ENCODE measurements around the gene ERI3. TPM values are rescaled to one million over a fixed set of nuclear protein-coding genes. Genes with fewer than 3 reads are reported as not detected.

Gene ERI3
- total and polyA plus RNA-seq, 2 of the 13 experiments (the other 11 are each of a cell fraction or from before 2014, with no cell fraction given), result 35.6 to 35.9 TPM

DNA sequence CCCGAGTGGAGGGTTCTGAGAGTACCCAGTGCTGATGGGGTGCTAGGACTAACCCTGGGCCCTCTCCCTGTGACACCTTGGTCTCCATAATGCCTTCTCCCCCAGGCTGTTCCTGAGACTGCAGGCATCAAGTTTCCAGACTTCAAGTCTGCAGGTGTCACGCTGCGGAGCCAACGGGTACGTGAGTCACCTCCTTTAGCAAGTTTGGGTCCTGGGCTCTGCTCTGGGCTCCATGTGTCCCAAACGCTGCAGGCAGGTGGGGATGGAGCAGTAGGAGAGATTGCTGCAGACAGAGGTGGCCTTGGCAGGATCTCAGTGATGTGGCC is 135.8 kb downstream of the ERI3 start:
- Histone ChIP-seq H3K9ac (ENCODE audit: insufficient read depth, low read depth, low read length) (no peak overlapping the region), H3K79me2 (ENCODE audit: insufficient read depth, low read length) (no peaks in the 10 kb centered on the region), H3K4me2 (ENCODE audit: low read depth, low read length) (no peak overlapping the region)

More for the DNA sequence above, 135.8 kb downstream of the ERI3 start:
- H3K36me3 ChIP-seq (replicated peaks in 1 of 2; ENCODE audit: control insufficient read depth in 1 of 2, insufficient read depth in 2 of 2, low read length in 2 of 2), result peaks cover 20 to 53% of the 10 kb centered on the region in 2 experiments
- intact Hi-C loops (cut with micrococcal nuclease; ENCODE audit: unreplicated experiment), result loop anchor here (2.0 kb wide), 1 partner anchor 376 kb away; no protein-coding TSS in a partner anchor
- CTCF ChIA-PET (ENCODE audit: low intra/inter-chr PET ratio, low total read pairs), result interaction anchor here (3.3 kb wide), 1 partner anchor 76 kb away, joined by 21 read pairs; no protein-coding TSS in a partner anchor
- H3K4me3 ChIP-seq (replicated peaks in 1 of 3; ENCODE audit: insufficient read depth in 1 of 3, low read depth in 2 of 3, low read length in 3 of 3), result no peak overlapping the region
- BruUV-seq (replicated peaks), result no TSS peak
- WGBS (ENCODE audit: low lambda C conversion rate), result no CpG with 5 or more reads among the region's 6 CpGs
- POLR2A ChIA-PET, result no interaction called here
- peaks cover 19% of the 10 kb centered on the region for H3K4me1 ChIP-seq (ENCODE audit: insufficient read depth, low read length)
- no peak overlapping the region for H2AFZ ChIP-seq (ENCODE audit: low read length)
- no peaks in the 10 kb centered on the region for H3K9me3 ChIP-seq (ENCODE audit: low read length)
- no peak for ATAC-seq
- H3K27me3 ChIP-seq (ENCODE audit: control insufficient read depth in 1 of 2, insufficient read depth in 2 of 2, low read length in 2 of 2), result no peaks in the 10 kb centered on the region; a peak in 1 of 5 replicates
- TF ChIP-seq SALL2 (CRISPR knock-in tag; IDR thresholded peaks at IDR 0.05), result no peak
- TF ChIP-seq ZNF556 (CRISPR knock-in tag; IDR thresholded peaks at IDR 0.05; ENCODE audit: borderline replicate concordance), result no peak
- no peak for TF ChIP-seq THAP9 (CRISPR knock-in tag; IDR thresholded peaks at IDR 0.05; ENCODE audit: borderline replicate concordance)
- TF ChIP-seq TGIF2 (CRISPR knock-in tag; IDR thresholded peaks at IDR 0.05), result no peak
- TF ChIP-seq ZNF883 (CRISPR knock-in tag; IDR thresholded peaks at IDR 0.05; ENCODE audit: not compliant biosample characterization), result no peak
- no peak for TF ChIP-seq ZBTB39 (CRISPR knock-in tag; IDR thresholded peaks at IDR 0.05)
- TF ChIP-seq, protein P1, sequence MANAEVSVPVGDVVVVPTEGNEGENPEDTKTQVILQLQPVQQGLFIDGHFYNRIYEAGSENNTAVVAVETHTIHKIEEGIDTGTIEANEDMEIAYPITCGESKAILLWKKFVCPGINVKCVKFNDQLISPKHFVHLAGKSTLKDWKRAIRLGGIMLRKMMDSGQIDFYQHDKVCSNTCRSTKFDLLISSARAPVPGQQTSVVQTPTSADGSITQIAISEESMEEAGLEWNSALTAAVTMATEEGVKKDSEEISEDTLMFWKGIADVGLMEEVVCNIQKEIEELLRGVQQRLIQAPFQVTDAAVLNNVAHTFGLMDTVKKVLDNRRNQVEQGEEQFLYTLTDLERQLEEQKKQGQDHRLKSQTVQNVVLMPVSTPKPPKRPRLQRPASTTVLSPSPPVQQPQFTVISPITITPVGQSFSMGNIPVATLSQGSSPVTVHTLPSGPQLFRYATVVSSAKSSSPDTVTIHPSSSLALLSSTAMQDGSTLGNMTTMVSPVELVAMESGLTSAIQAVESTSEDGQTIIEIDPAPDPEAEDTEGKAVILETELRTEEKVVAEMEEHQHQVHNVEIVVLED (CRISPR knock-in tag; IDR thresholded peaks at IDR 0.05; ENCODE audit: borderline replicate concordance), result no peak
- no peak for TF ChIP-seq ZNF275 (CRISPR knock-in tag; IDR thresholded peaks at IDR 0.05; ENCODE audit: borderline replicate concordance)
- TF ChIP-seq, protein P2, sequence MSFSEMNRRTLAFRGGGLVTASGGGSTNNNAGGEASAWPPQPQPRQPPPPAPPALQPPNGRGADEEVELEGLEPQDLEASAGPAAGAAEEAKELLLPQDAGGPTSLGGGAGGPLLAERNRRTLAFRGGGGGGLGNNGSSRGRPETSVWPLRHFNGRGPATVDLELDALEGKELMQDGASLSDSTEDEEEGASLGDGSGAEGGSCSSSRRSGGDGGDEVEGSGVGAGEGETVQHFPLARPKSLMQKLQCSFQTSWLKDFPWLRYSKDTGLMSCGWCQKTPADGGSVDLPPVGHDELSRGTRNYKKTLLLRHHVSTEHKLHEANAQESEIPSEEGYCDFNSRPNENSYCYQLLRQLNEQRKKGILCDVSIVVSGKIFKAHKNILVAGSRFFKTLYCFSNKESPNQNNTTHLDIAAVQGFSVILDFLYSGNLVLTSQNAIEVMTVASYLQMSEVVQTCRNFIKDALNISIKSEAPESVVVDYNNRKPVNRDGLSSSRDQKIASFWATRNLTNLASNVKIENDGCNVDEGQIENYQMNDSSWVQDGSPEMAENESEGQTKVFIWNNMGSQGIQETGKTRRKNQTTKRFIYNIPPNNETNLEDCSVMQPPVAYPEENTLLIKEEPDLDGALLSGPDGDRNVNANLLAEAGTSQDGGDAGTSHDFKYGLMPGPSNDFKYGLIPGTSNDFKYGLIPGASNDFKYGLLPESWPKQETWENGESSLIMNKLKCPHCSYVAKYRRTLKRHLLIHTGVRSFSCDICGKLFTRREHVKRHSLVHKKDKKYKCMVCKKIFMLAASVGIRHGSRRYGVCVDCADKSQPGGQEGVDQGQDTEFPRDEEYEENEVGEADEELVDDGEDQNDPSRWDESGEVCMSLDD (CRISPR knock-in tag; IDR thresholded peaks at IDR 0.05; ENCODE audit: borderline replicate concordance), result no peak
- TF ChIP-seq ZNF777 (CRISPR knock-in tag; IDR thresholded peaks at IDR 0.05), result no peak
- no peak for DNase-seq (ENCODE audit: low spot score)
- H4K20me1 ChIP-seq (ENCODE audit: insufficient read depth, low read length), result no peaks in the 10 kb centered on the region
- in situ Hi-C loops (cut with HindIII; ENCODE audit: extremely low pct_ligation_motif_present, low pct_unique_long_range_greater_than_20kb), result loop anchor here (5.0 to 25.0 kb wide), 2 partner anchors 73 to 368 kb away; no protein-coding TSS in a partner anchor
- FAIRE-seq, result no peak
- no peak overlapping the region for H3K27ac ChIP-seq (ENCODE audit: extremely low read length, insufficient read depth, low read length)
